ENCODE results near the gene ETHE1. TPM values are rescaled to one million over a fixed set of nuclear protein-coding genes. Genes with fewer than 3 reads are reported as not detected.

The ETHE1 gene
- total RNA-seq, 1 experiment from 2014 or later, result 6.7 TPM

DNA sequence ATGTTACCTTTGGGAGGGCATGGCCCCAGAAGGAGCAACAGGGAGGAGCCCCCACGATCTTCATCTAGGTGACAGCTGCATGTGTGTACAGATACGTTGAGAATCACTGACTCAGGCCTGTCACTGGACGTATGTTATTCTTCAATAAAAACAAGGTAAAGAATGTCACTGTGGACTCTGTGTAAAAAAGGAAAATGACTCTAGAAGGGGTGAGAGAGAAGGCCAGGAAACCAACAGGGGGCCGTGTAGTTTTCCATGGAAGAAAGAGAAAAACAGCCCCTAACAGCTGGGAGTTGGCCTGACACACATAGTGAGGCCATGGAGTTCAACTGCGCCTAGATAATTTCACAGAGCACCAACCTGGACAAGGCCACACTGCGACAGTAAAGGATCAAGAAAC is 59.7 kb downstream of the ETHE1 start:
- no peak overlapping the region for H3K9ac ChIP-seq (ENCODE audit: low read length)
- no peaks in the 10 kb centered on the region for H3K27me3 ChIP-seq (ENCODE audit: low read length)
- no peaks in the 10 kb centered on the region for H3K79me2 ChIP-seq (ENCODE audit: low read length)
- no peak overlapping the region for H3K4me2 ChIP-seq (ENCODE audit: low read depth, low read length, poor library complexity, severe bottlenecking)
- no peak overlapping the region for H2AFZ ChIP-seq (ENCODE audit: low read length)
- H3K4me1 ChIP-seq (ENCODE audit: low read length), result no peaks in the 10 kb centered on the region
- H4K20me1 ChIP-seq (ENCODE audit: insufficient read depth, low read depth, low read length), result no peaks in the 10 kb centered on the region
- no peak overlapping the region for H3K4me3 ChIP-seq (ENCODE audit: low read length)
- no peak for DNase-seq
- H3K9me3 ChIP-seq (ENCODE audit: low read length), result no peaks in the 10 kb centered on the region
- no peak overlapping the region for H3K27ac ChIP-seq (ENCODE audit: low read length)
- H3K9me2 ChIP-seq (replicated peaks; ENCODE audit: insufficient read depth, low read length), result no peaks in the 10 kb centered on the region
- no peaks in the 10 kb centered on the region for H3K36me3 ChIP-seq (ENCODE audit: insufficient read depth, low read length)

DNA sequence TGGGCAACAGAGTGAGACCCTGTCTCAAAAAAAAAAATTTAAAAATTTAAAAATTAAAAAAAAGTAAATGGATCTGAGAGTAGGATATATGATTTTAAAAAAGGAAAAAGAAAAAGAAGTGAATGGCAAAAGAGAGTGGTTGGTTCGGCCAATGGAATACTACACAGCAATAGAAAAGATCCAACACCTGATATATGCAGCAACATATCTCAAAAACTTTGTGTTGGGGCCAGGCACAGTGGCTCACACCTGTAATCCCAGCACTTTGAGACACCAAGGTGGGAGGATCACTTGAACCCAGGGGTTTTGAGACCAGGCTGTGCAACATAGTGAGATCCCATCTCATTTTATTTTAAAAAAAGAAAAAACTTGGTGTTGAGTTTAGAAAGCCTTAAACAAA is 60.2 kb downstream of the ETHE1 start:
- no peak for DNase-seq
- Histone ChIP-seq H3K4me1 (ENCODE audit: low read length) (no peaks in the 10 kb centered on the region), H3K9me2 (replicated peaks; ENCODE audit: insufficient read depth, low read length) (no peaks in the 10 kb centered on the region), H3K4me2 (ENCODE audit: low read depth, low read length, poor library complexity, severe bottlenecking) (no peak overlapping the region), H3K9ac (ENCODE audit: low read length) (no peak overlapping the region), H3K36me3 (ENCODE audit: insufficient read depth, low read length) (no peaks in the 10 kb centered on the region), H3K79me2 (ENCODE audit: low read length) (no peaks in the 10 kb centered on the region), H3K4me3 (ENCODE audit: low read length) (no peak overlapping the region), H4K20me1 (ENCODE audit: insufficient read depth, low read depth, low read length) (no peaks in the 10 kb centered on the region), H3K27me3 (ENCODE audit: low read length) (no peaks in the 10 kb centered on the region), H2AFZ (ENCODE audit: low read length) (no peak overlapping the region), H3K27ac (ENCODE audit: low read length) (no peak overlapping the region), H3K9me3 (ENCODE audit: low read length) (no peaks in the 10 kb centered on the region)

DNA sequence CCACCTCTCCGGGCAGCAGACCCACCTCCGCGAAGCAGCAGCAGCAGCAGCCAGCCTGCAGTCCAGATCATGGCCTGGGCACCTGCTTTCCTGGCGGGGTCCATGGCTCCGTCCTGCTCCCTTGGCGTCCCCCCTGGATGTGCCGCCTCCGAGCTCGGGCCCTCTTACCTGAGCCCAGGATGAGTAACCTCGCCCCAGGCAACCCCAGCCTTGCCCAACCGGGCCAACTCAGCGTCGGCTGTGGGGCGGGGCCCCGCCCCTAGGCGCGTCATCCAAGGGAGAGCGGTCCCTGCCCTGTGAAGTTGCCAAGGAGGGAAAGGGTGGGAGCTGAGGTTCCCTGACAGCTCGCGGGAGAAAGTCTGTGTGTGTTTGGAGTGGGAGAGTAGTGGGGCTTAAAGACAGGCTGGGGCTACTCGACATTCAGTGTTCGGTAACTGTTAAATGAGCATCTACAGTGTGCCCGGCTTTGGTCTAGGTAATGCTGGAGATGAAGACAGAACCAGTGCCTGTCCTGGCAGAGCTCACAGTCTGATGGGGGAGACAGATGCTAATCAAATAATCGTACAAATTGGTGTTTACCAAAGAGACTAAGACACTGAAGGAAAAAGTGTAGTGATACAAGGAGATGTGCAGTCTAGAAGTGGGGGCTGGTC is 61.4 kb downstream of the ETHE1 start, which contains the start of gene LYPD3:
TSS of gene LYPD3 (minus strand) at position 141 of the 653 bp plus-strand sequence. CDS start at position 104, 37 bp downstream.
- Histone ChIP-seq H3K9me2 (replicated peaks; ENCODE audit: insufficient read depth, low read length) (no peaks in the 10 kb centered on the region), H3K79me2 (ENCODE audit: low read length) (no peaks in the 10 kb centered on the region), H4K20me1 (ENCODE audit: insufficient read depth, low read depth, low read length) (no peaks in the 10 kb centered on the region), H3K4me3 (ENCODE audit: low read length) (no peak within 1 kb of the TSS), H3K4me2 (ENCODE audit: low read depth, low read length, poor library complexity, severe bottlenecking) (no peak within 1 kb of the TSS), H3K27ac (ENCODE audit: low read length) (no peak within 1 kb of the TSS), H3K9ac (ENCODE audit: low read length) (no peak within 1 kb of the TSS), H3K27me3 (ENCODE audit: low read length) (no peaks in the 10 kb centered on the region), H3K36me3 (ENCODE audit: insufficient read depth, low read length) (no peaks in the 10 kb centered on the region), H2AFZ (ENCODE audit: low read length) (no peak within 1 kb of the TSS), H3K4me1 (ENCODE audit: low read length) (no peaks in the 10 kb centered on the region), H3K9me3 (ENCODE audit: low read length) (no peaks in the 10 kb centered on the region)
- DNase-seq, result no peak

DNA sequence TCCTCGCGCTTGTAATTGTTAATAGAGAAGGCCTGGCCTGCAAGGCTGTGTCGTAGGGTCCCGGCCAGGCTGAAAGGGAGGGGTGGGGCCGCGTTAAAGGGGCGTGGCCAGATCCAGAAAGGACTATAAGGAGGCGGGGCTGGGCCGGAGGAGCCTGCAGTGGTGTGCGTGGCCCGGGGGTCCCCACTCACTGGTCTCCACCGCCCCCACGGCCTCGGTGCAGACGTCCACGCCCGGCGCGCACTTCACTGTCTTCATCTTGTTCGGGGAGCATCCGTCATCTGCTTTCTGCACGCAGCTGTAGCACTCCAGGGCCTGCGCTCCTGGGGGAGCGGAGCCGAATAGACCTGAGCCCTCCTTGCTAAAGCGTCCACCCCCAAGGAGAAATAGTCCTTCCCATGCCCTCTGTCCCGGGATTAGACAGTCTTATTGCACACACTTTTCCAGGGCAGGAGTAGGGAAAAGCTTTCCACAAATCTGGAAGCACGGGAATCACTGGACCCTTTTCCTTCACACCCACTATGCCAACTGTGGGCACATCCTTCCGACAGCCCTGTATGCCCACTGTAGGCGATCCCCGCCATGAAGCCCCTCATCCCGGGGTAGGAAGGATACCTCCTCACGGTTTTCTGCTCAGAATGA is 62.7 kb downstream of the ETHE1 start:
- H3K4me2 ChIP-seq (ENCODE audit: low read depth, low read length, poor library complexity, severe bottlenecking), result no peak overlapping the region
- no peaks in the 10 kb centered on the region for H3K27me3 ChIP-seq (ENCODE audit: low read length)
- no peaks in the 10 kb centered on the region for H3K4me1 ChIP-seq (ENCODE audit: low read length)
- H3K9me2 ChIP-seq (replicated peaks; ENCODE audit: insufficient read depth, low read length), result no peaks in the 10 kb centered on the region
- no peaks in the 10 kb centered on the region for H3K9me3 ChIP-seq (ENCODE audit: low read length)
- H4K20me1 ChIP-seq (ENCODE audit: insufficient read depth, low read depth, low read length), result no peaks in the 10 kb centered on the region
- H3K4me3 ChIP-seq (ENCODE audit: low read length), result no peak overlapping the region
- peak; percentile 47 for DNase-seq
- H3K27ac ChIP-seq (ENCODE audit: low read length), result no peak overlapping the region
- H2AFZ ChIP-seq (ENCODE audit: low read length), result no peak overlapping the region
- H3K79me2 ChIP-seq (ENCODE audit: low read length), result no peaks in the 10 kb centered on the region
- H3K9ac ChIP-seq (ENCODE audit: low read length), result no peak overlapping the region
- H3K36me3 ChIP-seq (ENCODE audit: insufficient read depth, low read length), result no peaks in the 10 kb centered on the region

- Histone ChIP-seq H2AFZ (ENCODE audit: low read length) (no peak overlapping the region), H3K9ac (ENCODE audit: low read length) (no peak overlapping the region), H3K9me3 (ENCODE audit: low read length) (no peaks in the 10 kb centered on the region), H3K27ac (ENCODE audit: low read length) (no peak overlapping the region), H4K20me1 (ENCODE audit: insufficient read depth, low read depth, low read length) (no peaks in the 10 kb centered on the region), H3K36me3 (ENCODE audit: insufficient read depth, low read length) (no peaks in the 10 kb centered on the region), H3K4me3 (ENCODE audit: low read length) (no peak overlapping the region), H3K79me2 (ENCODE audit: low read length) (no peaks in the 10 kb centered on the region), H3K4me2 (ENCODE audit: low read depth, low read length, poor library complexity, severe bottlenecking) (no peak overlapping the region), H3K9me2 (replicated peaks; ENCODE audit: insufficient read depth, low read length) (no peaks in the 10 kb centered on the region), H3K4me1 (ENCODE audit: low read length) (no peaks in the 10 kb centered on the region), H3K27me3 (ENCODE audit: low read length) (no peaks in the 10 kb centered on the region)
- DNase-seq, result no peak
These were observed 63.4 kb downstream of the ETHE1 start for GRCh38 chr19:43463381-43464133.

DNA sequence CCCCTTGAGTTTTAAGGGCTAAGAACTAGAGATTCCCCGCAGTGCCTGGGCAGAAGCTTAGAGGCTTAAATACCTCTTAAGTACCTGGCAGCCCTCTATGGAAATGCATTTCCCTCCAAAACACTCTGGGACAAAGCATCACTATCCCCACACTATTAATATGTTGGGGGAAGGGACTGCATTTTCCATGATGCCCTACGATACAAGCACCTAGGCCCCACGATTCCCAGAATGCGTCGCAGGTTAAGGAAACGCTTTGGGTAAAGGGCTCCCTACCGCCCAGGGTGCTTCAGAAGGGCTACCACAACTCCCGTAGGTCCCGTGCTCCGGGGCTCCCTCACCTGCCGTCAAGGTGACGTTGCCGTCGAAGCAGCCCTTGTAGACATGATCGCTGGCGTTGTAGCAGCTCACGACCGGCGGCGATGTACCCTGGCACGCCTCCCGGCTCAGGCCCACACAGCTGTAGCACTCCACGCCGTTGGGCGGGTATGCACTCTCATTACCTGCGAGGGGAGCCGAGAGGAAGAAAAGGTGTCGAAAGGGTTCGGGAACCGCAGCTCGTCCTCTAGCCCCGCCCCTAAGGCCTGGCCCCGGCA is 64.1 kb downstream of the ETHE1 start:
- Histone ChIP-seq H3K9ac (ENCODE audit: low read length) (no peak overlapping the region), H3K9me2 (replicated peaks; ENCODE audit: insufficient read depth, low read length) (no peaks in the 10 kb centered on the region), H3K27ac (ENCODE audit: low read length) (no peak overlapping the region), H2AFZ (ENCODE audit: low read length) (no peak overlapping the region), H3K36me3 (ENCODE audit: insufficient read depth, low read length) (no peaks in the 10 kb centered on the region), H3K4me1 (ENCODE audit: low read length) (no peaks in the 10 kb centered on the region), H3K4me3 (ENCODE audit: low read length) (no peak overlapping the region), H3K4me2 (ENCODE audit: low read depth, low read length, poor library complexity, severe bottlenecking) (no peak overlapping the region), H3K9me3 (ENCODE audit: low read length) (no peaks in the 10 kb centered on the region), H4K20me1 (ENCODE audit: insufficient read depth, low read depth, low read length) (no peaks in the 10 kb centered on the region), H3K27me3 (ENCODE audit: low read length) (no peaks in the 10 kb centered on the region), H3K79me2 (ENCODE audit: low read length) (no peaks in the 10 kb centered on the region)
- DNase-seq, result no peak

DNA sequence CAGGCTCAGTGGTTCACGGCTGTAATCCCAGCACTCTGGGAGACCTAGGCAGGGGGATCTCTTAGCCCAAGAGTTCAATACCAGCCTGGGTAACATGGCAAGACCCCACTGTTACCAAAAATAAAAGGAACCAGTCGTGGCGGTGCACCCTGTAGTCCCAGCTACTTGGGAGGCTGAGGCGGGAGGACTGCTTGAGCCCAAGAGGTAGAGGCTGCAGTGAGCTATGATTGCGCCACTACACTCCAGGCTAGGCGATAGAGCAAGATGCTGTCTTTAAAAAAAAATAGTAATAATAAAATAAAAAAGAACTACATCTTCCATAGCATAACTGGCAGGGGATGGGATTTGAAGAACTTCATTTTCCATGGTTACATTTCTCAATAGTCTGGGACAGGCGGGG is 64.6 kb downstream of the ETHE1 start:
- Histone ChIP-seq H3K36me3 (ENCODE audit: insufficient read depth, low read length) (no peaks in the 10 kb centered on the region), H3K9ac (ENCODE audit: low read length) (no peak overlapping the region), H3K27me3 (ENCODE audit: low read length) (no peaks in the 10 kb centered on the region), H3K4me1 (ENCODE audit: low read length) (no peaks in the 10 kb centered on the region), H3K9me3 (ENCODE audit: low read length) (no peaks in the 10 kb centered on the region), H3K9me2 (replicated peaks; ENCODE audit: insufficient read depth, low read length) (no peaks in the 10 kb centered on the region), H3K79me2 (ENCODE audit: low read length) (no peaks in the 10 kb centered on the region), H3K27ac (ENCODE audit: low read length) (no peak overlapping the region), H3K4me2 (ENCODE audit: low read depth, low read length, poor library complexity, severe bottlenecking) (no peak overlapping the region), H3K4me3 (ENCODE audit: low read length) (no peak overlapping the region), H4K20me1 (ENCODE audit: insufficient read depth, low read depth, low read length) (no peaks in the 10 kb centered on the region), H2AFZ (ENCODE audit: low read length) (no peak overlapping the region)
- no peak for DNase-seq

- Histone ChIP-seq H3K9me3 (ENCODE audit: low read length) (no peaks in the 10 kb centered on the region), H3K4me2 (ENCODE audit: low read depth, low read length, poor library complexity, severe bottlenecking) (no peak overlapping the region), H3K27ac (ENCODE audit: low read length) (no peak overlapping the region), H4K20me1 (ENCODE audit: insufficient read depth, low read depth, low read length) (no peaks in the 10 kb centered on the region), H3K79me2 (ENCODE audit: low read length) (no peaks in the 10 kb centered on the region), H3K9ac (ENCODE audit: low read length) (no peak overlapping the region), H2AFZ (ENCODE audit: low read length) (no peak overlapping the region), H3K4me1 (ENCODE audit: low read length) (no peaks in the 10 kb centered on the region), H3K27me3 (ENCODE audit: low read length) (no peaks in the 10 kb centered on the region), H3K36me3 (ENCODE audit: insufficient read depth, low read length) (no peaks in the 10 kb centered on the region), H3K9me2 (replicated peaks; ENCODE audit: insufficient read depth, low read length) (no peaks in the 10 kb centered on the region), H3K4me3 (ENCODE audit: low read length) (no peak overlapping the region)
- DNase-seq, result no peak
These were observed 65.7 kb downstream of the ETHE1 start for GRCh38 chr19:43461303-43461702.
